OCI-LY7 (cell line): Measurements from ENCODE around the gene GRHL1. TPM values are rescaled to one million over a fixed set of nuclear protein-coding genes. Genes with fewer than 3 reads are reported as not detected.

ENCODE experiments used
- BruUV-seq: library from RNA; stranded (reverse); fragments of 400-500 nt; replicated peaks from 2 replicates; lab custom pipeline; 2021; lab: Mats Ljungman, UMichigan
- CTCF ChIA-PET: fragments of 300-600 bp; sonication (Branson Sonifier 250); formaldehyde crosslinking; loops from one replicate; lab custom pipeline; 2022; ENCODE audit warnings: antibody characterized with exemption; ENCODE audit not compliant: unreplicated experiment; lab: Charles Lee
- POLR2A ChIA-PET: fragments of 300-600 bp; sonication (Branson Sonifier 250); formaldehyde crosslinking; loops from one replicate; lab custom pipeline; 2022; ENCODE audit warnings: antibody characterized with exemption; lab: Charles Lee
- DNase-seq: peaks from one replicate; pipeline ENCODE4 v3.0.0-alpha.2; 2015; ENCODE audit warnings: low spot score
- H2AFZ ChIP-seq: fragments of 200-600 bp; sonication (generic), shearing (Covaris generic); 2 replicates; pipeline ENCODE4 v1.6.1; 2014; ENCODE audit warnings: mild to moderate bottlenecking, antibody characterized with exemption, low read length, moderate library complexity
- H3K27ac ChIP-seq: fragments of 200-600 bp; sonication (generic); 2 replicates; pipeline ENCODE4 v1.5.1; 2014; ENCODE audit warnings: mixed run types, low read depth, mild to moderate bottlenecking, moderate library complexity, low read length, inconsistent platforms; ENCODE audit not compliant: poor library complexity, severe bottlenecking
- H3K36me3 ChIP-seq: fragments of 200-600 bp; sonication (generic); 2 replicates; pipeline ENCODE4 v1.6.1; 2014; ENCODE audit warnings: mild to moderate bottlenecking, antibody characterized with exemption, low read length, moderate library complexity, mixed read lengths; ENCODE audit not compliant: insufficient read depth
- H3K4me1 ChIP-seq: fragments of 200-600 bp; sonication (generic); 2 replicates; pipeline ENCODE4 v1.5.1; 2014; ENCODE audit warnings: mild to moderate bottlenecking, low read length; ENCODE audit not compliant: insufficient read depth, poor library complexity, severe bottlenecking
- H3K4me2 ChIP-seq: fragments of 200-600 bp; sonication (generic); 2 replicates; pipeline ENCODE4 v1.6.1; 2014; ENCODE audit warnings: mild to moderate bottlenecking, low read length
- H3K4me3 ChIP-seq: fragments of 200-600 bp; sonication (generic); 2 replicates; pipeline ENCODE4 v1.5.1; 2014; ENCODE audit warnings: mild to moderate bottlenecking, low read depth, low read length; ENCODE audit not compliant: poor library complexity, severe bottlenecking
- H3K79me2 ChIP-seq: fragments of 200-600 bp; sonication (generic); 2 replicates; pipeline ENCODE4 v1.6.1; 2016; ENCODE audit warnings: low read depth, mild to moderate bottlenecking, low read length, moderate library complexity, mixed read lengths; ENCODE audit not compliant: insufficient read depth
- H3K9me2 ChIP-seq: fragments of 200-600 bp; sonication (generic); 2 replicates; pipeline ENCODE4 v1.6.1; 2016; ENCODE audit warnings: mild to moderate bottlenecking, low read length, mixed read lengths; ENCODE audit not compliant: insufficient read depth
- H3K9me3 ChIP-seq: fragments of 200-600 bp; sonication (generic); 2 replicates; pipeline ENCODE4 v1.6.1; 2014; ENCODE audit warnings: mild to moderate bottlenecking, mixed run types, low read length, mixed read lengths
- H4K20me1 ChIP-seq: fragments of 200-600 bp; sonication (generic); 2 replicates; pipeline ENCODE4 v1.6.1; 2014; ENCODE audit warnings: mild to moderate bottlenecking, antibody characterized with exemption, low read length, moderate library complexity, mixed read lengths; ENCODE audit not compliant: insufficient read depth
- CTCF ChIP-seq: fragments of 200-600 bp; sonication (generic); conservative IDR thresholded peaks from 2 replicates; pipeline ENCODE4 v1.5.1; 2014; ENCODE audit warnings: mild to moderate bottlenecking, antibody characterized with exemption, low read length, moderate library complexity, mixed read lengths
- EZH2phosphoT487 ChIP-seq: fragments of 200-600 bp; sonication (generic); IDR thresholded peaks from 2 replicates; pipeline ENCODE4 v1.6.1; 2018; ENCODE audit warnings: low read depth, borderline replicate concordance, mild to moderate bottlenecking, mixed run types, antibody characterized with exemption, low read length, moderate library complexity, mixed read lengths
- intact Hi-C: fragments of 100-400 bp; cut with micrococcal nuclease; formaldehyde crosslinking; loops from one replicate; pipeline ENCODE4 v1.10.0; 2022; ENCODE audit not compliant: unreplicated experiment
- total RNA-seq, 2 experiments: library from RNA; depleted of rRNA in 1 of 2; stranded (reverse); fragments of >200 nt in 1 of 2; shearing (Covaris generic) in 1 of 2; gene quantifications; 2 replicates each; pipeline ENCODE4 v1.2.3, GENCODE V29; 2014 to 2022

The GRHL1 gene
- total RNA-seq, 2 experiments from 2014 or later: 0.19 to 2.5 TPM

GRCh38 chr2:10002109-10002508, 50.6 kb downstream of the GRHL1 start:
- Histone ChIP-seq H2AFZ (no peak overlapping the region), H3K79me2 (no peaks in the 10 kb centered on the region), H3K4me3 (no peak overlapping the region), H3K36me3 (no peaks in the 10 kb centered on the region), H3K9me2 (no peaks in the 10 kb centered on the region), H3K27ac (no peak overlapping the region), H3K9me3 (no peaks in the 10 kb centered on the region), H4K20me1 (no peaks in the 10 kb centered on the region), H3K4me2 (no peak overlapping the region), H3K4me1 (no peaks in the 10 kb centered on the region)
- no TSS peak for BruUV-seq
- no peak for TF ChIP-seq EZH2phosphoT487
- no peak for TF ChIP-seq CTCF
- no peak for DNase-seq
- ChIA-PET CTCF (no interaction called here), POLR2A (interaction anchor here (0.7 kb wide), 1 partner anchor 566 kb away, joined by 3 read pairs; no protein-coding TSS in a partner anchor)
- intact Hi-C loops: no loop called here

GRCh38 chr2:10002681-10003080, 51.2 kb downstream of the GRHL1 start:
- H3K36me3 ChIP-seq: no peaks in the 10 kb centered on the region
- ChIA-PET CTCF (no interaction called here), POLR2A (interaction anchor here (0.7 kb wide), 1 partner anchor 566 kb away, joined by 3 read pairs; no protein-coding TSS in a partner anchor)
- H3K27ac ChIP-seq: no peak overlapping the region
- no TSS peak for BruUV-seq
- H3K9me3 ChIP-seq: no peaks in the 10 kb centered on the region
- no peaks in the 10 kb centered on the region for H3K4me1 ChIP-seq
- no peak overlapping the region for H3K4me2 ChIP-seq
- H2AFZ ChIP-seq: no peak overlapping the region
- H4K20me1 ChIP-seq: no peaks in the 10 kb centered on the region
- intact Hi-C loops: no loop called here
- H3K4me3 ChIP-seq: no peak overlapping the region
- TF ChIP-seq CTCF (no peak), EZH2phosphoT487 (no peak)
- DNase-seq: no peak
- no peaks in the 10 kb centered on the region for H3K9me2 ChIP-seq
- H3K79me2 ChIP-seq: no peaks in the 10 kb centered on the region

- BruUV-seq: no TSS peak
- no peak overlapping the region for H2AFZ ChIP-seq
These were observed 52.0 kb downstream of the GRHL1 start for GRCh38 chr2:10003206-10004125.

More at GRCh38 chr2:10003206-10004125, 52.0 kb downstream of the GRHL1 start:
- no peaks in the 10 kb centered on the region for H4K20me1 ChIP-seq
- no peaks in the 10 kb centered on the region for H3K9me2 ChIP-seq
- H3K4me3 ChIP-seq: no peak overlapping the region
- no peak overlapping the region for H3K27ac ChIP-seq
- intact Hi-C loops: no loop called here
- no peaks in the 10 kb centered on the region for H3K4me1 ChIP-seq
- no peak overlapping the region for H3K4me2 ChIP-seq
- no peak for DNase-seq
- no peaks in the 10 kb centered on the region for H3K79me2 ChIP-seq
- no peaks in the 10 kb centered on the region for H3K36me3 ChIP-seq
- POLR2A ChIA-PET: interaction anchor here (0.6 kb wide), 1 partner anchor 24 kb away, joined by 3 read pairs; no protein-coding TSS in a partner anchor
- CTCF ChIA-PET: no interaction called here
- no peak for TF ChIP-seq CTCF
- TF ChIP-seq EZH2phosphoT487: no peak
- H3K9me3 ChIP-seq: no peaks in the 10 kb centered on the region
